Measurements from ENCODE around the gene CPAMD8.

- no peak for TF ChIP-seq POLR2A (IDR thresholded peaks at IDR 0.05)
- no peak for TF ChIP-seq CTCF (IDR thresholded peaks at IDR 0.05)
Measured at GRCh38 chr19:17037184-17037583, 10.6 kb upstream of the CPAMD8 start.
